Endometrial microvascular endothelial cells (primary cell): ENCODE measurements around the gene AMFR. TPM values are rescaled to one million over a fixed set of nuclear protein-coding genes. Genes with fewer than 3 reads are reported as not detected.

Experiments used
- in situ Hi-C: cut with HindIII; loops from 2 replicates; pipeline ENCODE4 v1.10.0; 2017; ENCODE audit warnings: low sequenced_read_pairs, low pct_unique_long_range_greater_than_20kb; ENCODE audit errors: inconsistent ontology term
- total RNA-seq: library from RNA; depleted of rRNA; stranded (reverse); fragments of >200 nt; gene quantifications from one replicate; pipeline ENCODE4 v1.2.3, GENCODE V29; 2015; ENCODE audit errors: inconsistent ontology term

Gene AMFR
- total RNA-seq, 1 donor from 2014 or later = 116 TPM

- in situ Hi-C loops = no loop called here
Measured at GRCh38 chr16:56353054-56353921, 72.1 kb downstream of the AMFR start.

- in situ Hi-C loops = no loop called here
Measured at GRCh38 chr16:56352351-56353053, 72.8 kb downstream of the AMFR start.

GRCh38 chr16:56351481-56351880 lies 73.9 kb downstream of the AMFR start:
- in situ Hi-C loops = no loop called here

- in situ Hi-C loops = no loop called here
Measured at GRCh38 chr16:56350491-56351405, 74.6 kb downstream of the AMFR start.

- in situ Hi-C loops = no loop called here
Measured at GRCh38 chr16:56349711-56350161, 75.6 kb downstream of the AMFR start.

GRCh38 chr16:56349086-56349415 lies 76.3 kb downstream of the AMFR start:
- in situ Hi-C loops = no loop called here

- in situ Hi-C loops = no loop called here
Measured at GRCh38 chr16:56348168-56349085, 76.9 kb downstream of the AMFR start.

GRCh38 chr16:56347670-56348069 lies 77.7 kb downstream of the AMFR start:
- in situ Hi-C loops = no loop called here

GRCh38 chr16:56347166-56347565 lies 78.2 kb downstream of the AMFR start:
- in situ Hi-C loops = no loop called here

- in situ Hi-C loops = no loop called here
Measured at GRCh38 chr16:56346131-56346890, 79.0 kb downstream of the AMFR start.

- in situ Hi-C loops = no loop called here
Measured at GRCh38 chr16:56345406-56346050, 79.8 kb downstream of the AMFR start.

- in situ Hi-C loops = no loop called here
Measured at GRCh38 chr16:56344518-56345405, 80.6 kb downstream of the AMFR start.

- in situ Hi-C loops = no loop called here
Measured at GRCh38 chr16:56343661-56344517, 81.5 kb downstream of the AMFR start.

GRCh38 chr16:56341656-56342399 lies 83.5 kb downstream of the AMFR start:
- in situ Hi-C loops = no loop called here

- in situ Hi-C loops = no loop called here
Measured at GRCh38 chr16:56340864-56341365, 84.4 kb downstream of the AMFR start.
